ENCODE results near the gene ABCD3. TPM values are rescaled to one million over a fixed set of nuclear protein-coding genes. Genes with fewer than 3 reads are reported as not detected.

The ABCD3 gene
- total and polyA plus RNA-seq, 2 of the 8 experiments (the other 6 are each of a cell fraction or from before 2014, with no cell fraction given) = 6.6 to 29.4 TPM

- H3K23ac ChIP-seq (ENCODE audit: insufficient read length) = no peak overlapping the region
- H3K79me2 ChIP-seq (ENCODE audit: control insufficient read depth in 1 of 2, insufficient read depth in 2 of 2, low read length in 2 of 2) = no peaks in the 10 kb centered on the region
- no peak overlapping the region for H3K4ac ChIP-seq (replicated peaks; ENCODE audit: insufficient read length, low read depth, low read length)
- no peak overlapping the region for H3K27ac ChIP-seq (ENCODE audit: low read depth, low read length)
- no peak overlapping the region for H3K18ac ChIP-seq (ENCODE audit: extremely low read depth, low read length)
- H2BK120ac ChIP-seq (replicated peaks; ENCODE audit: low read depth, low read length) = no peak overlapping the region
- no peak overlapping the region for H4K91ac ChIP-seq (replicated peaks; ENCODE audit: insufficient read length, low read length)
- H2AFZ ChIP-seq (ENCODE audit: low read length) = no peak overlapping the region
- H3K9me3 ChIP-seq (ENCODE audit: insufficient read depth in 2 of 2, low read depth in 1 of 2, low read length in 1 of 2) = no peaks in the 10 kb centered on the region
- H3K36me3 ChIP-seq (ENCODE audit: control insufficient read depth in 2 of 4, insufficient read depth in 4 of 4, low read length in 3 of 4) = no peaks in the 10 kb centered on the region; a peak in 1 of 8 replicates
- no peak overlapping the region for H2AK5ac ChIP-seq (ENCODE audit: low read depth, low read length)
- ChIA-PET POLR2A (ENCODE audit: partially characterized antibody) (interaction anchor here (0.5 kb wide), 1 partner anchor 471 kb away, joined by 3 read pairs; no protein-coding TSS in a partner anchor), CTCF (ENCODE audit: partially characterized antibody) (interaction anchor here (1.0 to 3.9 kb wide), 2 partner anchors 12 to 331 kb away, joined by 3 to 13 read pairs; no protein-coding TSS in a partner anchor)
- FAIRE-seq (no peak), DNase-seq (ENCODE audit: low read depth in 1 of 2, low spot score in 2 of 2) (no peak)
- no peak overlapping the region for H3K14ac ChIP-seq (ENCODE audit: insufficient read length)
- no peak overlapping the region; the same call in 1 of the 2 replicates for H4K8ac ChIP-seq (ENCODE audit: extremely low read depth, insufficient read depth, low read length)
- H3K4me1 ChIP-seq (replicated peaks in 1 of 4; ENCODE audit: control insufficient read depth in 3 of 4, insufficient read depth in 4 of 4, low read length in 3 of 4) = peaks cover 0 to 2% (median 0%) of the 10 kb centered on the region in 4 experiments; a peak in 1 of 7 replicates
- TF ChIP-seq PHF8 (conservative IDR thresholded peaks at IDR 0.05; ENCODE audit: low read depth, low read length) = no peak
- no peak for TF ChIP-seq CREB1 (IDR thresholded peaks at IDR 0.05)
- no peak for TF ChIP-seq POLR2A (IDR thresholded peaks at IDR 0.05; ENCODE audit: control extremely low read depth in 1 of 2, low read depth in 2 of 2, low read length in 2 of 2)
- TF ChIP-seq KDM1A (IDR thresholded peaks at IDR 0.05; ENCODE audit: borderline replicate concordance, low read length) = no peak
- TF ChIP-seq RFX5 (IDR thresholded peaks at IDR 0.05; ENCODE audit: borderline replicate concordance, low read depth, low read length) = no peak
- no peak for TF ChIP-seq HDAC2 (IDR thresholded peaks at IDR 0.05; ENCODE audit: borderline replicate concordance in 1 of 2, low read depth in 2 of 2, low read length in 2 of 2)
- TF ChIP-seq CTBP2 (IDR thresholded peaks at IDR 0.05; ENCODE audit: borderline replicate concordance, insufficient read depth, insufficient read length, low read length) = no peak
- no peak for TF ChIP-seq TCF12 (IDR thresholded peaks at IDR 0.05; ENCODE audit: low read depth, low read length)
- no peak for TF ChIP-seq TAF1 (IDR thresholded peaks at IDR 0.05; ENCODE audit: low read depth, low read length)
- no peak for TF ChIP-seq SIRT6 (IDR thresholded peaks at IDR 0.05; ENCODE audit: low read length)
- TF ChIP-seq RXRA (IDR thresholded peaks at IDR 0.05; ENCODE audit: insufficient read depth, low read depth, low read length) = no peak
- no peak for TF ChIP-seq SP1 (IDR thresholded peaks at IDR 0.05; ENCODE audit: low read depth, low read length)
- TF ChIP-seq RAD21 (IDR thresholded peaks at IDR 0.05 in 1 of 2, conservative IDR thresholded peaks at IDR 0.05 in 1 of 2; ENCODE audit: low read depth in 2 of 2, low read length in 2 of 2) = no peak
- TF ChIP-seq KDM5A (IDR thresholded peaks at IDR 0.05; ENCODE audit: low read length) = no peak
- no peak for TF ChIP-seq JUND (IDR thresholded peaks at IDR 0.05; ENCODE audit: low read length)
- no peak overlapping the region for H2BK5ac ChIP-seq (ENCODE audit: low read depth, low read length)
- H3K4me2 ChIP-seq (ENCODE audit: insufficient read depth in 1 of 2, low read depth in 2 of 2, low read length in 2 of 2) = no peak overlapping the region
- H3K79me1 ChIP-seq (ENCODE audit: low read depth, low read length) = no peaks in the 10 kb centered on the region
- H2BK12ac ChIP-seq (ENCODE audit: low read depth, low read length) = no peak overlapping the region
- no peak overlapping the region for H3K9ac ChIP-seq (replicated peaks in 1 of 4; ENCODE audit: extremely low read depth in 1 of 4, low read depth in 3 of 4, low read length in 3 of 4)
- H3K56ac ChIP-seq (replicated peaks; ENCODE audit: insufficient read length, low read depth, low read length) = no peak overlapping the region
- no peaks in the 10 kb centered on the region for H3K27me3 ChIP-seq (replicated peaks in 1 of 4; ENCODE audit: control insufficient read depth in 3 of 4, extremely low read depth in 1 of 4, insufficient read depth in 3 of 4, low read length in 3 of 4)
- no peaks in the 10 kb centered on the region for H4K20me1 ChIP-seq (replicated peaks in 1 of 2; ENCODE audit: control insufficient read depth in 1 of 2, insufficient read depth in 2 of 2, low read length in 2 of 2)
- H2BK20ac ChIP-seq (ENCODE audit: low read length) = no peak overlapping the region
- no peaks in the 10 kb centered on the region for H3K23me2 ChIP-seq (ENCODE audit: low read depth, low read length)
- no peak overlapping the region for H3K4me3 ChIP-seq (ENCODE audit: extremely low read depth in 1 of 4, insufficient read depth in 2 of 4, low read depth in 3 of 4, low read length in 4 of 4)
- no peak overlapping the region for H2BK15ac ChIP-seq (ENCODE audit: low read length)
- no peak overlapping the region for H4K5ac ChIP-seq (ENCODE audit: insufficient read length, low read depth, low read length)
Measured at GRCh38 chr1:94475232-94475631, 57.0 kb downstream of the ABCD3 start.
